Fibroblast of lung (primary cell): ENCODE data around the gene RPS29. TPM values are rescaled to one million over a fixed set of nuclear protein-coding genes. Genes with fewer than 3 reads are reported as not detected.

ENCODE experiments used
- DNase-seq, 2 donors: peaks; one replicate each; pipeline versions ENCODE4 v3.0.0 to v3.0.0-alpha.2; 2010; ENCODE audit warnings: low read depth in 2 of 2
- H2AFZ ChIP-seq: 2 replicates; pipeline ENCODE4 v1.5.1; 2012; ENCODE audit warnings: low read length, control low read depth, inconsistent platforms
- H3K27ac ChIP-seq: 2 replicates; pipeline ENCODE4 v1.5.1; 2011; ENCODE audit warnings: low read length, control low read depth; ENCODE audit not compliant: insufficient read depth
- H3K27me3 ChIP-seq: 2 replicates; pipeline ENCODE4 v1.5.1; 2011; ENCODE audit warnings: mild to moderate bottlenecking, low read length; ENCODE audit not compliant: control insufficient read depth, insufficient read depth
- H3K36me3 ChIP-seq: 2 replicates; pipeline ENCODE4 v1.5.1; 2011; ENCODE audit warnings: low read length; ENCODE audit not compliant: control insufficient read depth, insufficient read depth
- H3K4me1 ChIP-seq: 2 replicates; pipeline ENCODE4 v1.5.1; 2011; ENCODE audit warnings: low read length; ENCODE audit not compliant: control insufficient read depth, insufficient read depth; ENCODE audit errors: extremely low read depth
- H3K4me2 ChIP-seq: 2 replicates; pipeline ENCODE4 v1.5.1; 2011; ENCODE audit warnings: low read length, control low read depth; ENCODE audit not compliant: insufficient read depth; ENCODE audit errors: extremely low read depth
- H3K4me3 ChIP-seq, 4 experiments: fragments of 200-600 bp in 1 of 4; sonication (generic) in 1 of 4; replicated peaks in 1 of 4; 2 replicates each; pipeline ENCODE4 v1.5.1; 2011 to 2016; ENCODE audit warnings: low read length in 4 of 4, low read depth in 3 of 4, mild to moderate bottlenecking in 3 of 4, control low read depth in 2 of 4, inconsistent platforms in 1 of 4, mixed read lengths in 1 of 4; ENCODE audit not compliant: insufficient read depth in 1 of 4; ENCODE audit errors: control extremely low read depth in 1 of 4
- H3K79me2 ChIP-seq: 2 replicates; pipeline ENCODE4 v1.5.1; 2012; ENCODE audit warnings: mild to moderate bottlenecking, low read length, inconsistent platforms; ENCODE audit not compliant: control insufficient read depth, insufficient read depth
- H3K9ac ChIP-seq: 2 replicates; pipeline ENCODE4 v1.5.1; 2011; ENCODE audit warnings: mild to moderate bottlenecking, low read length, control low read depth; ENCODE audit not compliant: insufficient read depth
- H3K9me3 ChIP-seq: 2 replicates; pipeline ENCODE4 v1.5.1; 2012; ENCODE audit warnings: low read depth, low read length; ENCODE audit not compliant: control insufficient read depth, insufficient read depth
- H4K20me1 ChIP-seq: 2 replicates; pipeline ENCODE4 v1.5.1; 2011; ENCODE audit warnings: low read length; ENCODE audit not compliant: control insufficient read depth, insufficient read depth; ENCODE audit errors: extremely low read depth
- EZH2 ChIP-seq: IDR thresholded peaks from 2 replicates; pipeline ENCODE4 v1.5.1; 2012; ENCODE audit warnings: low read length, control low read depth, mild to moderate bottlenecking; ENCODE audit errors: missing control alignments
- polyA plus RNA-seq, 2 donors: library from polyadenylated mRNA; depleted of rRNA in 1 of 2; stranded (reverse) in 1 of 2; unstranded in 1 of 2; fragments of >200 nt; gene quantifications; 2 replicates each; pipeline ENCODE4 v1.2.1, GENCODE V29; 2011 to 2012; ENCODE audit warnings: missing spikeins in 1 of 2
- total RNA-seq: library from RNA; depleted of rRNA; stranded (reverse); fragments of >200 nt; gene quantifications from 2 replicates; pipeline ENCODE4 v1.2.1, GENCODE V29; 2014
- TF ChIP-seq, protein P1 (sequence below), 2 donors: IDR thresholded peaks in 1 of 2; conservative IDR thresholded peaks in 1 of 2; 1 replicate in 1 of 2; 2 replicates in 1 of 2; pipeline ENCODE4 v1.5.1; 2011 to 2012; ENCODE audit warnings: low read length in 2 of 2, control low read depth in 1 of 2, inconsistent platforms in 1 of 2, low read depth in 1 of 2, mild to moderate bottlenecking in 1 of 2

The RPS29 gene
- total and polyA plus RNA-seq, 2 donors (not counting 1 experiment from before 2014, with no cell fraction given): 1,182 to 7,256 TPM

DNA sequence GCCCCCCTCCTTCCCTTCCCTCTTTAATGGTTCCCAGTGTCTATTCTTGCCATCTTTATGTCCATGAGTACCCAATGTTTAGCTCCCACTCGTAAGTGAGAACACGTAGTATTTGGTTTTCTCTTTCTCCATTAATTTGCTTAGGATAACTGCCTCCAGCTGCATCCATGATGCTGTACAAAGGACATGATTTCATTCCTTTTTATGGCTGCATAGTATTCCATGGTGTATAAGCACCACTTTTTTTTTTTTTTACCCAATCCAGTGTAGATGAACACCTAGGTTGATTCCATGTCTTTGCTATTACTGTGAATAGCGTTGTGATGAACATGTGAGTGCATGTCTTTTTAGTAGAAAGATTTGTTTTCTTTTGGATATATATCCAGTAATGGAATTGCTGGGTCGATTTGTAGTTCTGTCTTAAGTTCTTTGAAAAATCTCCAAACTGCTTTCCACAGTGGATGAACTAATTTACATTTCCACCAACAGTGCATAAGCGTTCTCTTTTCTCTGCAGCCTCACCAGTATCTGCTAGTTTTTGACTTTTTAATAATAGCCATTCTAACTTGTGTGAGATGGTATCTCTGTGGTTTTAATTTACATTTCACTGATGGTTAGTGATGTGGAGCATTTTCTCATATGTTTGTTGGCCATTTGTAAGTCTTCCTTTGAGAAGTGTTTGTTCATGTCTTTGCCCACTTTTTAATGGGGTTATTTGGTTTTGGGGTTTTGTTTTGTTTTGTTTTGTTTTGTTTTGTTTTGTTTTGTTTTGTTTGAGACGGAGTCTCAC lies 26.0 kb downstream of the RPS29 start:
- no peak for TF ChIP-seq EZH2
- TF ChIP-seq, protein P1, sequence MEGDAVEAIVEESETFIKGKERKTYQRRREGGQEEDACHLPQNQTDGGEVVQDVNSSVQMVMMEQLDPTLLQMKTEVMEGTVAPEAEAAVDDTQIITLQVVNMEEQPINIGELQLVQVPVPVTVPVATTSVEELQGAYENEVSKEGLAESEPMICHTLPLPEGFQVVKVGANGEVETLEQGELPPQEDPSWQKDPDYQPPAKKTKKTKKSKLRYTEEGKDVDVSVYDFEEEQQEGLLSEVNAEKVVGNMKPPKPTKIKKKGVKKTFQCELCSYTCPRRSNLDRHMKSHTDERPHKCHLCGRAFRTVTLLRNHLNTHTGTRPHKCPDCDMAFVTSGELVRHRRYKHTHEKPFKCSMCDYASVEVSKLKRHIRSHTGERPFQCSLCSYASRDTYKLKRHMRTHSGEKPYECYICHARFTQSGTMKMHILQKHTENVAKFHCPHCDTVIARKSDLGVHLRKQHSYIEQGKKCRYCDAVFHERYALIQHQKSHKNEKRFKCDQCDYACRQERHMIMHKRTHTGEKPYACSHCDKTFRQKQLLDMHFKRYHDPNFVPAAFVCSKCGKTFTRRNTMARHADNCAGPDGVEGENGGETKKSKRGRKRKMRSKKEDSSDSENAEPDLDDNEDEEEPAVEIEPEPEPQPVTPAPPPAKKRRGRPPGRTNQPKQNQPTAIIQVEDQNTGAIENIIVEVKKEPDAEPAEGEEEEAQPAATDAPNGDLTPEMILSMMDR (conservative IDR thresholded peaks at IDR 0.05 in 1 of 2, IDR thresholded peaks at IDR 0.05 in 1 of 2; ENCODE audit: low read depth in 1 of 2, low read length in 2 of 2): no peak
- no peak overlapping the region for H2AFZ ChIP-seq
- H3K36me3 ChIP-seq: no peaks in the 10 kb centered on the region
- no peaks in the 10 kb centered on the region for H4K20me1 ChIP-seq
- DNase-seq: no peak
- no peak overlapping the region for H3K27ac ChIP-seq
- H3K79me2 ChIP-seq: no peaks in the 10 kb centered on the region
- H3K9me3 ChIP-seq: no peaks in the 10 kb centered on the region
- H3K27me3 ChIP-seq: no peaks in the 10 kb centered on the region
- H3K4me1 ChIP-seq: no peaks in the 10 kb centered on the region
- no peak overlapping the region for H3K4me2 ChIP-seq
- H3K4me3 ChIP-seq: no peak overlapping the region
- H3K9ac ChIP-seq: no peak overlapping the region

DNA sequence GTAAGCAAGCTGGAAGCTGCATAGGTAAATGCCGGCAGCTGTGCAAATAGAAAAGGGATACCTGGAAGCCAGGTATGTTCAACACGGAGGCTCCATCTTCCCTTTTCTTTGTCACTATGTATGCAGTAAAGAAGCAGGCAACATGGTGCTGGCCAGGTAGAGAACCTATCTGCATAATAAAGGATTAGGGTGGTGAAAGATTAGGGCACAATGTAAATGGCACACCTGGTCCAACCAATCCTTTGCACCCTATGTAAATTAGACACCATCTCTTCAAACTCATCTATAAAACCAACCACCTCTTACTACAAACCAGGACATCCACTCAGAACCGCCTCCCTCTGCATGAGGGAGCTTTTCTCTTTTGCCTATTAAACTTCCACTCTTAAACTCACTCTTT lies 32.3 kb downstream of the RPS29 start:
- Histone ChIP-seq H3K4me1 (no peaks in the 10 kb centered on the region), H3K27ac (no peak overlapping the region), H3K4me2 (no peak overlapping the region), H3K27me3 (no peaks in the 10 kb centered on the region), H3K79me2 (no peaks in the 10 kb centered on the region), H3K9me3 (no peaks in the 10 kb centered on the region), H3K9ac (no peak overlapping the region), H3K36me3 (no peaks in the 10 kb centered on the region), H4K20me1 (no peaks in the 10 kb centered on the region), H3K4me3 (no peak overlapping the region), H2AFZ (no peak overlapping the region)
- no peak for DNase-seq
- no peak for TF ChIP-seq EZH2
- TF ChIP-seq, protein P1 (conservative IDR thresholded peaks at IDR 0.05 in 1 of 2, IDR thresholded peaks at IDR 0.05 in 1 of 2; ENCODE audit: low read depth in 1 of 2, low read length in 2 of 2): no peak

DNA sequence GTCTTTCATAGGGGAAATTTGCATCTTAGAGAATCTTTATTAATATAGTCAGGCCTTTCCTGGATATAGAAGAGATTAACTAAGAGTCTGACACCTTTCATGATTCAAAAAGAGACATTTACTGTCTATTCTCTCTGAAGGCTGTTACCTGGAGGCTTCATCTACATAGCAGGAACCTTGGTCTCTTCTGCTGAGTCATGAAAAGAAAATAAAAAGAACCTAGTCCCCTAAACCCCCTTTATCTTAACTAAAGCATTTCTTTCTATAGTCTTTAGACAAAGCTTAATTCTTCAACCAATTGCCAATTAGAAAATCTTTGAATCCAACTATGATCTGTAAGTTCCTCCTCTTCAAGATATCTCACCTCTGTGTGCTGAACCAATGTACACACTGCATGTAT lies 33.1 kb downstream of the RPS29 start:
- Histone ChIP-seq H3K4me1 (no peaks in the 10 kb centered on the region), H4K20me1 (no peaks in the 10 kb centered on the region), H3K36me3 (no peaks in the 10 kb centered on the region), H3K27me3 (no peaks in the 10 kb centered on the region), H2AFZ (no peak overlapping the region), H3K27ac (no peak overlapping the region), H3K9me3 (no peaks in the 10 kb centered on the region), H3K9ac (no peak overlapping the region), H3K4me3 (no peak overlapping the region), H3K79me2 (no peaks in the 10 kb centered on the region), H3K4me2 (no peak overlapping the region)
- TF ChIP-seq, protein P1 (conservative IDR thresholded peaks at IDR 0.05 in 1 of 2, IDR thresholded peaks at IDR 0.05 in 1 of 2; ENCODE audit: low read depth in 1 of 2, low read length in 2 of 2): no peak
- TF ChIP-seq EZH2: no peak
- no peak for DNase-seq
